Neural progenitor cell (in vitro differentiated cells): Measurements from ENCODE around the gene MATR3. TPM values are rescaled to one million over a fixed set of nuclear protein-coding genes. Genes with fewer than 3 reads are reported as not detected.
A peak's percentile ranks its signal among the peaks of the same experiment; 100 is the strongest.

Experiments used
- DNase-seq: peaks from one replicate; pipeline ENCODE4 v3.0.0-alpha.2; 2016; ENCODE audit warnings: low spot score
- H2AFZ ChIP-seq: fragments of 200-600 bp; sonication (generic); replicated peaks from 2 replicates; pipeline ENCODE4 v1.6.1; 2016; ENCODE audit warnings: antibody characterized with exemption
- H3F3A ChIP-seq: fragments of 200-600 bp; sonication (generic); 2 replicates; pipeline ENCODE4 v1.6.1; 2016; ENCODE audit warnings: antibody characterized with exemption, low read depth
- H3K27ac ChIP-seq: fragments of 200-600 bp; sonication (generic); 2 replicates; pipeline ENCODE4 v1.5.1; 2016; ENCODE audit warnings: mild to moderate bottlenecking
- H3K27me3 ChIP-seq: fragments of 200-600 bp; sonication (generic); 2 replicates; pipeline ENCODE4 v1.6.1; 2016; ENCODE audit warnings: mild to moderate bottlenecking, moderate library complexity
- H3K36me3 ChIP-seq: fragments of 200-600 bp; sonication (generic); 2 replicates; pipeline ENCODE4 v1.5.1; 2016
- H3K4me1 ChIP-seq: fragments of 200-600 bp; sonication (generic); 2 replicates; pipeline ENCODE4 v1.6.1; 2016; ENCODE audit warnings: mixed run types
- H3K4me2 ChIP-seq: fragments of 200-600 bp; sonication (generic); 2 replicates; pipeline ENCODE4 v1.6.1; 2016
- H3K4me3 ChIP-seq: fragments of 200-600 bp; sonication (generic); 2 replicates; pipeline ENCODE4 v1.5.1; 2016
- H3K79me2 ChIP-seq: fragments of 200-600 bp; sonication (generic); 2 replicates; pipeline ENCODE4 v1.6.1; 2016; ENCODE audit warnings: low read depth
- H3K9ac ChIP-seq: fragments of 200-600 bp; sonication (generic); 2 replicates; pipeline ENCODE4 v1.6.1; 2016
- H3K9me3 ChIP-seq: fragments of 200-600 bp; sonication (generic); 2 replicates; pipeline ENCODE4 v1.5.1; 2016; ENCODE audit warnings: low read depth
- H4K20me1 ChIP-seq: fragments of 200-600 bp; sonication (generic); 2 replicates; pipeline ENCODE4 v1.6.1; 2016; ENCODE audit warnings: low read depth
- H3K27ac Mint-ChIP-seq: 3 replicates; pipeline ENCODE4 v1.8.0; 2021; ENCODE audit warnings: mixed read lengths
- H3K27me3 Mint-ChIP-seq: 2 replicates; pipeline ENCODE4 v1.8.0; 2022; ENCODE audit warnings: low read depth, mild to moderate bottlenecking, inconsistent platforms, moderate library complexity, mixed read lengths; ENCODE audit not compliant: insufficient read depth
- H3K36me3 Mint-ChIP-seq: 3 replicates; pipeline ENCODE4 v1.8.0; 2021; ENCODE audit warnings: mixed read lengths
- H3K4me1 Mint-ChIP-seq: 3 replicates; pipeline ENCODE4 v1.8.0; 2021; ENCODE audit warnings: mixed read lengths
- H3K4me3 Mint-ChIP-seq: 3 replicates; pipeline ENCODE4 v1.8.0; 2021; ENCODE audit warnings: mild to moderate bottlenecking, moderate library complexity, mixed read lengths
- H3K9me3 Mint-ChIP-seq: 3 replicates; pipeline ENCODE4 v1.8.0; 2020; ENCODE audit warnings: mixed read lengths
- CTCF ChIP-seq: fragments of 200-600 bp; sonication (generic); IDR thresholded peaks from 2 replicates; pipeline ENCODE4 v1.5.1; 2017; ENCODE audit warnings: antibody characterized with exemption, mild to moderate bottlenecking
- EZH2 ChIP-seq: fragments of 200-600 bp; sonication (generic); IDR thresholded peaks from 2 replicates; pipeline ENCODE4 v1.6.1; 2017; ENCODE audit warnings: antibody characterized with exemption, mild to moderate bottlenecking, moderate library complexity
- EZH2phosphoT487 ChIP-seq: fragments of 200-600 bp; sonication (generic); IDR thresholded peaks from 2 replicates; pipeline ENCODE4 v1.6.1; 2017; ENCODE audit warnings: antibody characterized with exemption
- total RNA-seq: library from RNA; depleted of rRNA; stranded (reverse); fragments of >200 nt; gene quantifications from 2 replicates; pipeline ENCODE4 v1.2.3, GENCODE V29; 2015; ENCODE audit warnings: low replicate concordance

Gene MATR3
- total RNA-seq, 1 donor from 2014 or later, result 1,185 TPM

- H3K27ac ChIP-seq, result no peak overlapping the region
- peaks cover 12% of the 10 kb centered on the region for H3K79me2 ChIP-seq
- H3K27me3 Mint-ChIP-seq, result peaks cover 2% of the 10 kb centered on the region
- no peaks in the 10 kb centered on the region for H3K4me1 Mint-ChIP-seq
- DNase-seq, result no peak
- no peak overlapping the region for H3K4me2 ChIP-seq
- no peak overlapping the region for H3K27ac Mint-ChIP-seq
- H3K4me3 ChIP-seq, result no peak overlapping the region
- peaks cover 28% of the 10 kb centered on the region for H3K36me3 ChIP-seq
- no peak overlapping the region for H3K4me3 Mint-ChIP-seq
- TF ChIP-seq CTCF (no peak), EZH2phosphoT487 (no peak), EZH2 (no peak)
- no peak overlapping the region for H3K9ac ChIP-seq
- peaks cover 73% of the 10 kb centered on the region for H3F3A ChIP-seq
- H3K9me3 Mint-ChIP-seq, result no peaks in the 10 kb centered on the region
- H3K4me1 ChIP-seq, result no peaks in the 10 kb centered on the region
- H2AFZ ChIP-seq, result no peak overlapping the region
- peaks cover 24% of the 10 kb centered on the region for H3K36me3 Mint-ChIP-seq
- H3K9me3 ChIP-seq, result no peaks in the 10 kb centered on the region
- H4K20me1 ChIP-seq, result peaks cover 17% of the 10 kb centered on the region
- no peaks in the 10 kb centered on the region for H3K27me3 ChIP-seq
Measured at GRCh38 chr5:139287890-139288635, 5.5 kb upstream of the MATR3 start.

- H3K27me3 ChIP-seq, result no peaks in the 10 kb centered on the region
- peaks cover 13% of the 10 kb centered on the region for H3K36me3 Mint-ChIP-seq
- peaks cover 10% of the 10 kb centered on the region for H3K27me3 Mint-ChIP-seq
- peaks cover 16% of the 10 kb centered on the region for H4K20me1 ChIP-seq
- peaks cover 33% of the 10 kb centered on the region for H3K79me2 ChIP-seq
- H3K27ac ChIP-seq, result no peak overlapping the region
- H3K9ac ChIP-seq, result no peak overlapping the region
- no peak overlapping the region for H3K4me3 Mint-ChIP-seq
- H3K4me2 ChIP-seq, result no peak overlapping the region
- no peak for DNase-seq
- H3K4me1 Mint-ChIP-seq, result peaks cover 11% of the 10 kb centered on the region
- peaks cover 66% of the 10 kb centered on the region for H3F3A ChIP-seq
- no peaks in the 10 kb centered on the region for H3K9me3 Mint-ChIP-seq
- no peak overlapping the region for H3K27ac Mint-ChIP-seq
- TF ChIP-seq EZH2 (no peak), EZH2phosphoT487 (no peak), CTCF (no peak)
- no peak overlapping the region for H2AFZ ChIP-seq
- H3K9me3 ChIP-seq, result no peaks in the 10 kb centered on the region
- H3K4me3 ChIP-seq, result no peak overlapping the region
- H3K36me3 ChIP-seq, result no peaks in the 10 kb centered on the region
- peaks cover 9% of the 10 kb centered on the region for H3K4me1 ChIP-seq
Measured at GRCh38 chr5:139291051-139291450, 2.5 kb upstream of the MATR3 start.

DNA sequence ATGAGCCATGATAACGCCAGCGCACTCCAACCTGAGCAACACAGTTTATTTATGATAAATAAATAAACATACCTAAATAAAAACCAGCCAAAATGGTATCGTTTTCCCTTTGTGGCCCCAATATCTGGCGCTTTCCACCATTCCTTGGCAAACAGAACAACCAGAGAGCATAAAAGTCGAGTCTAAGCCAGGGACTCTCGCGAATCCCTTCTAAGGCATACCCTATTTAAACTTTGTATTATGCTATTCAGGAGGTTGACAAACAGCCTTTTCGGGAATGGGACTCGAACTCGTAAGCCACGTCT, 386 bp upstream of the MATR3 start:
- H3K4me3 Mint-ChIP-seq, result peak overlapping the region; percentile 99
- no peaks in the 10 kb centered on the region for H3K9me3 Mint-ChIP-seq
- Histone ChIP-seq H3K4me3 (peak overlapping the region; percentile 79), H3K36me3 (no peaks in the 10 kb centered on the region), H3K9me3 (no peaks in the 10 kb centered on the region), H4K20me1 (peaks cover 37% of the 10 kb centered on the region), H3K4me2 (peak overlapping the region; percentile 95), H3K79me2 (peaks cover 54% of the 10 kb centered on the region), H3K9ac (no peak overlapping the region), H2AFZ (peak overlapping the region; percentile 61), H3F3A (peaks cover 50% of the 10 kb centered on the region), H3K27me3 (no peaks in the 10 kb centered on the region), H3K27ac (no peak overlapping the region), H3K4me1 (peaks cover 28% of the 10 kb centered on the region)
- TF ChIP-seq EZH2 (no peak), EZH2phosphoT487 (no peak), CTCF (no peak)
- DNase-seq, result no peak
- peaks cover 10% of the 10 kb centered on the region for H3K27me3 Mint-ChIP-seq
- peak overlapping the region; percentile 99 for H3K27ac Mint-ChIP-seq
- H3K36me3 Mint-ChIP-seq, result peaks cover 10% of the 10 kb centered on the region
- peaks cover 27% of the 10 kb centered on the region for H3K4me1 Mint-ChIP-seq
